ENCODE results near the gene FAM171A2. TPM values are rescaled to one million over a fixed set of nuclear protein-coding genes. Genes with fewer than 3 reads are reported as not detected.

FAM171A2 gene
- total and polyA plus RNA-seq, 2 of the 8 experiments (the other 6 are each of a cell fraction or from before 2014, with no cell fraction given): 21.9 to 24.1 TPM

DNA sequence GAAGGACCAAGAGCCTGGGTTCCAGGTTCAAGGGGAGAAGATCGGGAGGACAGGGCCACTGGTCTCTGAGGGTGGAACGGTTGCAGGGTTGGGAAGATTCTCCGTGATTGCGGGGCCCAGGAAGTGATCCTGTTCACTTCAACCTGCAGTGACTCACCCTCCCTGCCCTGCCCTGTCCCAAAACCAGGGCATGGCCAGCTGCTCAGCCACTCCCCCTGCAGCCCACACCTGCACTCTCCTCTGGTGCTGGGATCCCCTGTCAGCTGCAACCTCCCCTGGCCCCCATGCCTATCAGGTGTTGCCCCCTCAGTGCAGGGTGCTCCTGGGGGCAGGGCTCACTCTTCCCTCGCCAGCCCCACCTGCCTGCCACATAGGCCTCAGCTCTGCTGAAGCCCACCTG is 54.2 kb downstream of the FAM171A2 start (continued):
- TF ChIP-seq, protein P1, sequence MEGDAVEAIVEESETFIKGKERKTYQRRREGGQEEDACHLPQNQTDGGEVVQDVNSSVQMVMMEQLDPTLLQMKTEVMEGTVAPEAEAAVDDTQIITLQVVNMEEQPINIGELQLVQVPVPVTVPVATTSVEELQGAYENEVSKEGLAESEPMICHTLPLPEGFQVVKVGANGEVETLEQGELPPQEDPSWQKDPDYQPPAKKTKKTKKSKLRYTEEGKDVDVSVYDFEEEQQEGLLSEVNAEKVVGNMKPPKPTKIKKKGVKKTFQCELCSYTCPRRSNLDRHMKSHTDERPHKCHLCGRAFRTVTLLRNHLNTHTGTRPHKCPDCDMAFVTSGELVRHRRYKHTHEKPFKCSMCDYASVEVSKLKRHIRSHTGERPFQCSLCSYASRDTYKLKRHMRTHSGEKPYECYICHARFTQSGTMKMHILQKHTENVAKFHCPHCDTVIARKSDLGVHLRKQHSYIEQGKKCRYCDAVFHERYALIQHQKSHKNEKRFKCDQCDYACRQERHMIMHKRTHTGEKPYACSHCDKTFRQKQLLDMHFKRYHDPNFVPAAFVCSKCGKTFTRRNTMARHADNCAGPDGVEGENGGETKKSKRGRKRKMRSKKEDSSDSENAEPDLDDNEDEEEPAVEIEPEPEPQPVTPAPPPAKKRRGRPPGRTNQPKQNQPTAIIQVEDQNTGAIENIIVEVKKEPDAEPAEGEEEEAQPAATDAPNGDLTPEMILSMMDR (IDR thresholded peaks at IDR 0.05; ENCODE audit: control extremely low read depth in 1 of 3, insufficient read depth in 1 of 3, low read depth in 1 of 3, low read length in 3 of 3): peak in 2 of 3 experiments; percentile 22 to 38; a peak in 2 of 4 replicates
- 0 out of 2 replicates have a peak, but pooled peaks have one; percentile 27 for TF ChIP-seq MAX (IDR thresholded peaks at IDR 0.05)
- TF ChIP-seq CHD2 (IDR thresholded peaks at IDR 0.05; ENCODE audit: low read length): no peak
- TF ChIP-seq CREB1 (IDR thresholded peaks at IDR 0.05): no peak
- TF ChIP-seq BRCA1 (IDR thresholded peaks at IDR 0.05; ENCODE audit: low read depth, low read length): no peak
- no peak for TF ChIP-seq BACH1 (IDR thresholded peaks at IDR 0.05; ENCODE audit: low read length)
- no peak for TF ChIP-seq HDAC2 (IDR thresholded peaks at IDR 0.05; ENCODE audit: borderline replicate concordance in 1 of 2, low read depth in 2 of 2, low read length in 2 of 2)

Data from H1 (cell line).